HuH-7 (cell line): ENCODE results near the gene HS3ST6.
A peak's percentile ranks its signal among the peaks of the same experiment; 100 is the strongest.
"Not testable (repeated sequence)": the region's sequence is repeated elsewhere in the genome, so short reads cannot be mapped to it uniquely, and the experiment has no call there.

ENCODE experiments used
- DNase-seq: peaks from one replicate; pipeline ENCODE4 v3.0.0; 2011; ENCODE audit warnings: low spot score

HS3ST6 gene

GRCh38 chr16:1907226-1907860 lies 10.9 kb downstream of the HS3ST6 start:
- DNase-seq: no peak

- no peak for DNase-seq
Measured at GRCh38 chr16:1906846-1907165, 11.4 kb downstream of the HS3ST6 start.

GRCh38 chr16:1906055-1906845 lies 12.0 kb downstream of the HS3ST6 start:
- no peak for DNase-seq

- no peak for DNase-seq
Measured at GRCh38 chr16:1903845-1904840, 14.1 kb downstream of the HS3ST6 start.

GRCh38 chr16:1903220-1903574 lies 15.0 kb downstream of the HS3ST6 start:
- no peak for DNase-seq

GRCh38 chr16:1902547-1903219 lies 15.5 kb downstream of the HS3ST6 start:
- no peak for DNase-seq

- DNase-seq: no peak
Measured at GRCh38 chr16:1900452-1900774, 17.8 kb downstream of the HS3ST6 start.

GRCh38 chr16:1899641-1900451 lies 18.4 kb downstream of the HS3ST6 start:
- DNase-seq: no peak

GRCh38 chr16:1897692-1898091 lies 20.5 kb downstream of the HS3ST6 start:
- DNase-seq: not testable (repeated sequence)

- DNase-seq: no peak
Measured at GRCh38 chr16:1895949-1896675, 22.1 kb downstream of the HS3ST6 start.

- no peak for DNase-seq
Measured at GRCh38 chr16:1895068-1895467, 23.1 kb downstream of the HS3ST6 start.

- DNase-seq: no peak
Measured at GRCh38 chr16:1890708-1891050, 27.5 kb downstream of the HS3ST6 start.

GRCh38 chr16:1890024-1890707 lies 28.0 kb downstream of the HS3ST6 start:
- no peak for DNase-seq

GRCh38 chr16:1887711-1888354 lies 30.4 kb downstream of the HS3ST6 start:
- no peak for DNase-seq

GRCh38 chr16:1884889-1885288 lies 33.3 kb downstream of the HS3ST6 start:
- no peak for DNase-seq

- DNase-seq: peak; percentile 72
Measured at GRCh38 chr16:1884155-1884760, 34.0 kb downstream of the HS3ST6 start.

GRCh38 chr16:1881172-1881571 lies 37.0 kb downstream of the HS3ST6 start:
- not testable (repeated sequence) for DNase-seq

- DNase-seq: no peak
Measured at GRCh38 chr16:1879477-1879876, 38.7 kb downstream of the HS3ST6 start.

- no peak for DNase-seq
Measured at GRCh38 chr16:1878256-1878655, 40.0 kb downstream of the HS3ST6 start.
